Lung (tissue), 12 donors: ENCODE measurements around the gene CHD9NB. TPM values are rescaled to one million over a fixed set of nuclear protein-coding genes. Genes with fewer than 3 reads are reported as not detected.

Source experiments
- ATAC-seq: fragments of 200-7000 bp; cut with Tn5 transposase; one replicate; pipeline ENCODE4 v1.9.1; 2020; ENCODE audit warnings: moderate number of reproducible peaks; ENCODE audit not compliant: insufficient read depth, low FRiP score
- DNase-seq, 3 donors: peaks; one replicate each; pipeline ENCODE4 v3.0.0-alpha.2; 2013 to 2017
- H3K27ac ChIP-seq, 2 donors: one replicate each; pipeline ENCODE4 v1.5.1; 2013; ENCODE audit warnings: mild to moderate bottlenecking in 2 of 2, moderate library complexity in 2 of 2, control low read depth in 1 of 2, inconsistent platforms in 1 of 2, low read depth in 1 of 2, low read length in 1 of 2
- H3K27me3 ChIP-seq, 3 donors: one replicate each; pipeline ENCODE4 v1.5.1; 2013; ENCODE audit warnings: low read length in 2 of 3; ENCODE audit not compliant: control insufficient read depth in 3 of 3, insufficient read depth in 3 of 3
- H3K36me3 ChIP-seq, 4 donors: one replicate each; pipeline ENCODE4 v1.5.1; 2013; ENCODE audit warnings: low read length in 4 of 4, mild to moderate bottlenecking in 1 of 4, moderate library complexity in 1 of 4; ENCODE audit not compliant: control insufficient read depth in 4 of 4, insufficient read depth in 4 of 4
- H3K4me1 ChIP-seq, 5 donors: one replicate each; pipeline ENCODE4 v1.5.1; 2013; ENCODE audit warnings: low read length in 5 of 5, mild to moderate bottlenecking in 2 of 5, moderate library complexity in 1 of 5; ENCODE audit not compliant: control insufficient read depth in 5 of 5, insufficient read depth in 5 of 5
- H3K4me3 ChIP-seq: one replicate; pipeline ENCODE4 v1.5.1; 2013; ENCODE audit warnings: mild to moderate bottlenecking, control low read depth, moderate library complexity
- H3K9ac ChIP-seq, 2 donors: one replicate each; pipeline ENCODE4 v1.5.1; 2013; ENCODE audit warnings: low read length in 2 of 2, control low read depth in 1 of 2; ENCODE audit not compliant: insufficient read depth in 1 of 2
- H3K9me3 ChIP-seq, 4 donors: one replicate each; pipeline ENCODE4 v1.5.1; 2013; ENCODE audit warnings: low read length in 3 of 4, mild to moderate bottlenecking in 1 of 4, moderate library complexity in 1 of 4; ENCODE audit not compliant: control insufficient read depth in 4 of 4, insufficient read depth in 3 of 4
- WGBS, 2 donors: extraction: QIAGEN DNeasy Blood & Tissue Kit; methylation state at CpG; one replicate each; pipeline ENCODE4 v1.1.7; 2013; 5-methylcytosine and 5-hydroxymethylcytosine counted together
- polyA plus RNA-seq, 2 donors: library from polyadenylated mRNA; stranded (reverse); fragments of 200-250 nt; gene quantifications; one replicate each; pipeline ENCODE4 v1.2.1, GENCODE V29; 2013
- total RNA-seq, 2 donors: library from RNA; depleted of rRNA in 1 of 2; stranded (reverse); fragments of >200 nt in 1 of 2; gene quantifications; one replicate each; pipeline ENCODE4 v1.2.1, GENCODE V29; 2014 to 2021
- TF ChIP-seq, protein P1 (sequence below): IDR thresholded peaks from 2 replicates; pipeline ENCODE4 v1.5.1; 2012; ENCODE audit warnings: mild to moderate bottlenecking; ENCODE audit errors: control extremely low read depth, extremely low read depth
- donor health status: control.
- donor health status: control.
- donor health status: Bipolar disorder and iron deficiency.
- donor health status: healthy.
- donor health status: DM: yes; HTN: yes; CAD: no.

CHD9NB gene
- total and polyA plus RNA-seq, 4 donors = 19.8 to 34.8 (median 29.9) TPM

- Histone ChIP-seq H3K9me3 (peaks cover 0 to 4% (median 0%) of the 10 kb centered on the region in 4 donors), H3K27me3 (no peaks in the 10 kb centered on the region), H3K27ac (no peak overlapping the region), H3K9ac (no peak overlapping the region), H3K4me3 (no peak overlapping the region), H3K36me3 (no peaks in the 10 kb centered on the region), H3K4me1 (no peaks in the 10 kb centered on the region)
- DNase-seq (no peak), ATAC-seq (no peak)
- 80 to 91% methylated on average over 6 of the region's 6 CpGs for WGBS, 2 donors
- TF ChIP-seq, protein P1, sequence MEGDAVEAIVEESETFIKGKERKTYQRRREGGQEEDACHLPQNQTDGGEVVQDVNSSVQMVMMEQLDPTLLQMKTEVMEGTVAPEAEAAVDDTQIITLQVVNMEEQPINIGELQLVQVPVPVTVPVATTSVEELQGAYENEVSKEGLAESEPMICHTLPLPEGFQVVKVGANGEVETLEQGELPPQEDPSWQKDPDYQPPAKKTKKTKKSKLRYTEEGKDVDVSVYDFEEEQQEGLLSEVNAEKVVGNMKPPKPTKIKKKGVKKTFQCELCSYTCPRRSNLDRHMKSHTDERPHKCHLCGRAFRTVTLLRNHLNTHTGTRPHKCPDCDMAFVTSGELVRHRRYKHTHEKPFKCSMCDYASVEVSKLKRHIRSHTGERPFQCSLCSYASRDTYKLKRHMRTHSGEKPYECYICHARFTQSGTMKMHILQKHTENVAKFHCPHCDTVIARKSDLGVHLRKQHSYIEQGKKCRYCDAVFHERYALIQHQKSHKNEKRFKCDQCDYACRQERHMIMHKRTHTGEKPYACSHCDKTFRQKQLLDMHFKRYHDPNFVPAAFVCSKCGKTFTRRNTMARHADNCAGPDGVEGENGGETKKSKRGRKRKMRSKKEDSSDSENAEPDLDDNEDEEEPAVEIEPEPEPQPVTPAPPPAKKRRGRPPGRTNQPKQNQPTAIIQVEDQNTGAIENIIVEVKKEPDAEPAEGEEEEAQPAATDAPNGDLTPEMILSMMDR = no peak
Measured at GRCh38 chr16:53034306-53034705, 18.4 kb downstream of the CHD9NB start.

GRCh38 chr16:53031323-53031942 lies 21.3 kb downstream of the CHD9NB start:
- Histone ChIP-seq H3K9ac (no peak overlapping the region), H3K36me3 (no peaks in the 10 kb centered on the region), H3K27ac (no peak overlapping the region), H3K4me1 (no peaks in the 10 kb centered on the region), H3K9me3 (peaks cover 0 to 4% (median 0%) of the 10 kb centered on the region in 4 donors), H3K4me3 (no peak overlapping the region), H3K27me3 (no peaks in the 10 kb centered on the region)
- TF ChIP-seq, protein P1 = no peak
- DNase-seq = peak in 1 of 3 donors; percentile 23
- 59 to 65% methylated on average over 2 of the region's 2 CpGs for WGBS, 2 donors
- no peak for ATAC-seq

- Histone ChIP-seq H3K9me3 (peaks cover 0 to 4% (median 0%) of the 10 kb centered on the region in 4 donors), H3K4me1 (no peaks in the 10 kb centered on the region), H3K36me3 (no peaks in the 10 kb centered on the region), H3K9ac (no peak overlapping the region), H3K27ac (no peak overlapping the region), H3K27me3 (no peaks in the 10 kb centered on the region), H3K4me3 (no peak overlapping the region)
- 61 to 90% methylated on average over 3 of the region's 3 CpGs for WGBS, 2 donors
- TF ChIP-seq, protein P1 = no peak
- ATAC-seq = peak; percentile 34
- DNase-seq = peak in 1 of 3 donors; percentile 27
Measured at GRCh38 chr16:53029971-53030370, 22.7 kb downstream of the CHD9NB start.

GRCh38 chr16:53024045-53024444 lies 28.7 kb downstream of the CHD9NB start:
- no peaks in the 10 kb centered on the region for H3K27me3 ChIP-seq
- H3K9me3 ChIP-seq = no peaks in the 10 kb centered on the region
- H3K9ac ChIP-seq = no peak overlapping the region
- no peak for ATAC-seq
- no peak overlapping the region for H3K4me3 ChIP-seq
- no peak for DNase-seq
- H3K4me1 ChIP-seq = no peaks in the 10 kb centered on the region
- H3K27ac ChIP-seq = no peak overlapping the region
- 97 to 99% methylated on average over 4 of the region's 4 CpGs for WGBS, 2 donors
- TF ChIP-seq, protein P1 = no peak
- no peaks in the 10 kb centered on the region for H3K36me3 ChIP-seq
